ENCODE measurements around the gene TSPAN9.
A peak's percentile ranks its signal among the peaks of the same experiment; 100 is the strongest.

DNA sequence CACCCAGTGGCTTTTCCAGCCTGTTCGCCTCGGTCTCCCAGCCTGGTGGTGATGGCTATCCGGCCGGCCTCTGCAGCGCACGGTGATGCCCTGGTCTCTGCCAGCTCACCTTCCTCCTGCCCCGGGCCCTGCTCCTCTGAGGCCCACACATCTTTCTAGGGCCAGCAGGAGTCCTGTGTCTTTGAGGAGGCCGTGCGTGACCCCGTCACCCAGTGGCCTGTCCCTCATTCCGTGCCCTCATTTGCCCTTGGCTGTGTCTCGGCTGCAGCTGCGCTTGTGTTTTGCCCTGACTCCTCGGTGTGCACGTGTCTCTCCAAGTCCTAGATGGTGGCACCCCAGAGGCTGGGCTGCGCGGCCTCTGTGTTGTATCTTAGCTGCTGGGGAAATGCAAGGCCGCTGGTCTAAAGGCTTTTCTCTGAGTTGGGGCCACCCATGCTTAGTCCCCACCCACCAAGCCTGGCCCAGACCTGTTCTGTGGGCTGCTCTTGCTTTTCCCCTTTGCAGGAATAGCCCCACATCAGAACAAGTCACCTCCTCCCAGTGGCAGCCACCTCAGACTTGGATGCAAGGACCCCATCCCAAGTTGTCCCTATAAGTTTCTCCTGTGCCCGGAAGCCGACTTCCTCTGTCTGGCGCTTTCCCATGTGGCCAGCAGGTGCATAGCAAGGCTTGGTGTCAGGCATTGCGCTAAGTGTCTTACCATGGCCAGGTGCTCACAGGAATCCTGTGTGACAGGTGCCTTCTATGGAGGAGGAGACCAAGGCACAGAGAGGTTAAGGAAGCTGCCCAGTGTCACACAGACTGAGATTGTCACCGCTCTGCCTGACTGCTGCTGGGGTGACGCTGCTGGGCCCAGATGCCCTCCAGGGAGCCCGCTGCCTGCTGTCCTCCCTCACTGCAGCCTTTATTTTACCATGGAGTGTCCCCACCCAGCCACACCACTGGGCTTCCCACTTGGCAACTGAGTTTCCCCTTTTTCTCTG, 64.5 kb downstream of the TSPAN9 start:
- TF ChIP-seq, protein P1, sequence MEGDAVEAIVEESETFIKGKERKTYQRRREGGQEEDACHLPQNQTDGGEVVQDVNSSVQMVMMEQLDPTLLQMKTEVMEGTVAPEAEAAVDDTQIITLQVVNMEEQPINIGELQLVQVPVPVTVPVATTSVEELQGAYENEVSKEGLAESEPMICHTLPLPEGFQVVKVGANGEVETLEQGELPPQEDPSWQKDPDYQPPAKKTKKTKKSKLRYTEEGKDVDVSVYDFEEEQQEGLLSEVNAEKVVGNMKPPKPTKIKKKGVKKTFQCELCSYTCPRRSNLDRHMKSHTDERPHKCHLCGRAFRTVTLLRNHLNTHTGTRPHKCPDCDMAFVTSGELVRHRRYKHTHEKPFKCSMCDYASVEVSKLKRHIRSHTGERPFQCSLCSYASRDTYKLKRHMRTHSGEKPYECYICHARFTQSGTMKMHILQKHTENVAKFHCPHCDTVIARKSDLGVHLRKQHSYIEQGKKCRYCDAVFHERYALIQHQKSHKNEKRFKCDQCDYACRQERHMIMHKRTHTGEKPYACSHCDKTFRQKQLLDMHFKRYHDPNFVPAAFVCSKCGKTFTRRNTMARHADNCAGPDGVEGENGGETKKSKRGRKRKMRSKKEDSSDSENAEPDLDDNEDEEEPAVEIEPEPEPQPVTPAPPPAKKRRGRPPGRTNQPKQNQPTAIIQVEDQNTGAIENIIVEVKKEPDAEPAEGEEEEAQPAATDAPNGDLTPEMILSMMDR (optimal IDR thresholded peaks at IDR 0.05 in 1 of 3, IDR thresholded peaks at IDR 0.05 in 1 of 3, conservative IDR thresholded peaks at IDR 0.05 in 1 of 3; ENCODE audit: extremely low read depth in 1 of 3, insufficient read depth in 2 of 3, low read length in 3 of 3), result peak in 1 of 3 experiments; percentile 6
- no peak for TF ChIP-seq EZH2 (IDR thresholded peaks at IDR 0.05; ENCODE audit: low read length)
